HEK293 (cell line): ENCODE results near the gene UBR1.

Experiments
- CTCF ChIA-PET: fragments of 350-600 bp; formaldehyde crosslinking; extraction: SDS; loops from one replicate; lab custom pipeline; 2021; ENCODE audit warnings: antibody characterized with exemption; lab: Yijun Ruan, JAX
- POLR2A ChIA-PET: fragments of 300-600 bp; formaldehyde crosslinking; extraction: SDS; loops from one replicate; lab custom pipeline; 2020; ENCODE audit warnings: antibody characterized with exemption, inconsistent platforms; lab: Yijun Ruan, JAX
- H3K27ac ChIP-seq: fragments of 200-500 bp; sonication (Bioruptor generic); 2 replicates; pipeline ENCODE4 v1.5.1; 2014; ENCODE audit warnings: low read depth, low read length, control low read depth, inconsistent platforms; ENCODE audit errors: extremely low read depth
- H3K36me3 ChIP-seq, 2 experiments: fragments of 200-500 bp in 1 of 2; sonication (Bioruptor generic) in 1 of 2; 1 replicate in 1 of 2; 2 replicates in 1 of 2; pipeline ENCODE4 v1.5.1; 2014 to 2017; ENCODE audit warnings: inconsistent platforms in 2 of 2, low read length in 2 of 2; ENCODE audit not compliant: control insufficient read depth in 2 of 2, insufficient read depth in 1 of 2
- H3K4me1 ChIP-seq: fragments of 200-500 bp; sonication (Bioruptor generic); 2 replicates; pipeline ENCODE4 v1.5.1; 2014; ENCODE audit warnings: mild to moderate bottlenecking, low read length, inconsistent platforms; ENCODE audit not compliant: control insufficient read depth, insufficient read depth
- H3K4me3 ChIP-seq: 2 replicates; pipeline ENCODE4 v1.5.1; 2011; ENCODE audit warnings: low read depth, mild to moderate bottlenecking, control low read depth, low read length, moderate library complexity
- H3K9me3 ChIP-seq: fragments of 200-500 bp; sonication (Bioruptor generic); 2 replicates; pipeline ENCODE4 v1.5.1; 2014; ENCODE audit warnings: low read depth, low read length, inconsistent platforms; ENCODE audit not compliant: control insufficient read depth, insufficient read depth
- EGR2 ChIP-seq: fragments of 450-650 bp; formaldehyde crosslinking; IDR thresholded peaks from 2 replicates; pipeline ENCODE4 v1.5.1; 2016; ENCODE audit warnings: low read depth, missing biosample characterization, missing genetic modification characterization
- GLI2 ChIP-seq: fragments of 450-650 bp; formaldehyde crosslinking; IDR thresholded peaks from 2 replicates; pipeline ENCODE4; 2017; ENCODE audit warnings: missing biosample characterization, missing genetic modification characterization, low read depth, borderline replicate concordance
- KLF17 ChIP-seq: fragments of 450-650 bp; formaldehyde crosslinking; IDR thresholded peaks from 2 replicates; pipeline ENCODE4 v1.5.1; 2016; ENCODE audit warnings: missing biosample characterization, missing genetic modification characterization
- SP3 ChIP-seq: fragments of 450-650 bp; formaldehyde crosslinking; IDR thresholded peaks from 2 replicates; pipeline ENCODE4 v1.5.1; 2016; ENCODE audit warnings: missing biosample characterization, missing genetic modification characterization
- YY2 ChIP-seq: fragments of 450-650 bp; formaldehyde crosslinking; IDR thresholded peaks from 2 replicates; pipeline ENCODE4 v1.5.1; 2016; ENCODE audit warnings: missing biosample characterization, missing genetic modification characterization
- ZBTB49 ChIP-seq: fragments of 450-650 bp; formaldehyde crosslinking; IDR thresholded peaks from 2 replicates; pipeline ENCODE4 v1.5.1; 2016; ENCODE audit warnings: missing biosample characterization, missing genetic modification characterization, low read depth
- ZNF114 ChIP-seq: fragments of 450-650 bp; formaldehyde crosslinking; IDR thresholded peaks from 2 replicates; pipeline ENCODE4 v1.5.0; 2017; ENCODE audit warnings: missing biosample characterization, missing genetic modification characterization
- ZNF169 ChIP-seq: fragments of 450-650 bp; formaldehyde crosslinking; IDR thresholded peaks from 2 replicates; pipeline ENCODE4 v1.5.1; 2016; ENCODE audit warnings: missing biosample characterization, missing genetic modification characterization
- ZNF175 ChIP-seq: fragments of 450-650 bp; formaldehyde crosslinking; IDR thresholded peaks from 2 replicates; pipeline ENCODE4 v1.5.1; 2016; ENCODE audit warnings: missing biosample characterization, missing genetic modification characterization
- ZNF18 ChIP-seq: fragments of 450-650 bp; formaldehyde crosslinking; IDR thresholded peaks from 2 replicates; pipeline ENCODE4 v1.5.1; 2016; ENCODE audit warnings: missing biosample characterization, missing genetic modification characterization
- ZNF341 ChIP-seq: fragments of 450-650 bp; formaldehyde crosslinking; IDR thresholded peaks from 2 replicates; pipeline ENCODE4; 2016; ENCODE audit warnings: low read depth, missing biosample characterization, missing genetic modification characterization
- ZNF391 ChIP-seq: fragments of 450-650 bp; formaldehyde crosslinking; IDR thresholded peaks from 2 replicates; pipeline ENCODE4 v1.5.1; 2016; ENCODE audit warnings: low read depth, missing biosample characterization, missing genetic modification characterization, borderline replicate concordance
- ZNF529 ChIP-seq: fragments of 450-650 bp; formaldehyde crosslinking; IDR thresholded peaks from 2 replicates; pipeline ENCODE4 v1.5.1; 2017; ENCODE audit warnings: missing genetic modification characterization, missing biosample characterization; ENCODE audit not compliant: insufficient replicate concordance
- ZNF621 ChIP-seq: fragments of 450-650 bp; formaldehyde crosslinking; IDR thresholded peaks from 2 replicates; pipeline ENCODE4 v1.5.1; 2017; ENCODE audit warnings: missing biosample characterization, missing genetic modification characterization
- ZNF639 ChIP-seq: fragments of 450-650 bp; formaldehyde crosslinking; IDR thresholded peaks from 2 replicates; pipeline ENCODE4 v1.5.1; 2016; ENCODE audit warnings: missing biosample characterization, missing genetic modification characterization
- ZNF785 ChIP-seq: fragments of 450-650 bp; formaldehyde crosslinking; IDR thresholded peaks from 2 replicates; pipeline ENCODE4 v1.5.1; 2016; ENCODE audit warnings: missing biosample characterization, missing genetic modification characterization

UBR1 gene

GRCh38 chr15:43118286-43118685 is 12.4 kb upstream of the UBR1 start (continued):
- TF ChIP-seq KLF17 (tag by site-specific recombination) (no peak), ZNF18 (tag by site-specific recombination) (no peak), YY2 (tag by site-specific recombination) (no peak)

GRCh38 chr15:43111354-43111753 is 5.5 kb upstream of the UBR1 start:
- Histone ChIP-seq H3K36me3 (no peaks in the 10 kb centered on the region), H3K27ac (no peak overlapping the region), H3K4me3 (no peak overlapping the region), H3K9me3 (no peaks in the 10 kb centered on the region), H3K4me1 (no peaks in the 10 kb centered on the region)
- POLR2A ChIA-PET = interaction anchor here (0.7 kb wide), 1 partner anchor 43 kb away, joined by 6 read pairs; no protein-coding TSS in a partner anchor
- CTCF ChIA-PET = no interaction called here
- TF ChIP-seq ZNF114 = no peak
- no peak for TF ChIP-seq ZNF391 (tag by site-specific recombination)
- no peak for TF ChIP-seq ZNF785 (tag by site-specific recombination)
- TF ChIP-seq EGR2 = no peak
- TF ChIP-seq ZNF175 (tag by site-specific recombination) = no peak
- no peak for TF ChIP-seq ZNF639 (tag by site-specific recombination)
- no peak for TF ChIP-seq ZNF169 (tag by site-specific recombination)
- no peak for TF ChIP-seq SP3

GRCh38 chr15:43107751-43108150 is 1.9 kb upstream of the UBR1 start:
- POLR2A ChIA-PET = no interaction called here
- CTCF ChIA-PET = interaction anchor here (1.0 kb wide), 1 partner anchor 47 kb away, joined by 6 read pairs; no protein-coding TSS in a partner anchor
- Histone ChIP-seq H3K9me3 (no peaks in the 10 kb centered on the region), H3K36me3 (peaks cover 0 to 13% of the 10 kb centered on the region in 2 experiments; a peak in 2 of 3 replicates), H3K27ac (no peak overlapping the region), H3K4me3 (no peak overlapping the region), H3K4me1 (no peaks in the 10 kb centered on the region)
- TF ChIP-seq ZNF529 (tag by site-specific recombination) (no peak), ZBTB49 (tag by site-specific recombination) (no peak), ZNF341 (no peak), GLI2 (tag by site-specific recombination) (no peak), ZNF621 (tag by site-specific recombination) (no peak)
